ENCODE results near the gene LDLR.
"Not testable (repeated sequence)": the region's sequence is repeated elsewhere in the genome, so short reads cannot be mapped to it uniquely, and the experiment has no call there.

The LDLR gene

GRCh38 chr19:11179716-11180297 is 90.5 kb downstream of the LDLR start:
- no peak for DNase-seq
- Histone ChIP-seq H3K36me3 (ENCODE audit: control insufficient read depth, insufficient read depth, low read length) (no peaks in the 10 kb centered on the region), H3K4me1 (ENCODE audit: control insufficient read depth, insufficient read depth, low read length, poor library complexity, severe bottlenecking) (peaks cover 5% of the 10 kb centered on the region), H3K27ac (ENCODE audit: insufficient read depth, low read length, poor library complexity, severe bottlenecking) (no peak overlapping the region), H3K4me3 (ENCODE audit: insufficient read depth, low read depth, low read length, poor library complexity, severe bottlenecking) (no peak overlapping the region), H3K27me3 (replicated peaks; ENCODE audit: control insufficient read depth, insufficient read depth, low read length, poor library complexity, severe bottlenecking) (no peaks in the 10 kb centered on the region), H3K9me3 (ENCODE audit: control insufficient read depth, low read length) (no peaks in the 10 kb centered on the region)

DNA sequence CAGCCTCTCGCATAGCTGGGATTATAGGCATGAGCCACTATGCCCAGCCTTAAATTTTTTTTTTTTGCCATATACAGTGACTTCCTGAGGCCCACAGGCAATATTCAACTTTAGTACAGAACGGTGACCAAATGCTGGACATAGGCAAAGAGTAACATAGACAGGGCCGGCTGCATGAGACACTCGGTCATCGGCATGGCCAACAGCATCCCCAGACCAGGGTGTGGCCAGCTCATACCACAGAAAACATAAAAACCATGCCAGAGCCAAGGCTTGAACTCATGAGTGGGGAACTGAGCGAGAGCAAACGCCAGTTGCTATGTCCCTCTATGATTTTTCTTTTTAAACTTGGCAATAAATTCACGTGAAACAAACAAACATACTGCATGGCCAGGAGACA is 91.1 kb downstream of the LDLR start:
- H3K36me3 ChIP-seq (ENCODE audit: control insufficient read depth, insufficient read depth, low read length): no peaks in the 10 kb centered on the region
- H3K27ac ChIP-seq (ENCODE audit: insufficient read depth, low read length, poor library complexity, severe bottlenecking): no peak overlapping the region
- no peaks in the 10 kb centered on the region for H3K27me3 ChIP-seq (replicated peaks; ENCODE audit: control insufficient read depth, insufficient read depth, low read length, poor library complexity, severe bottlenecking)
- no peak for DNase-seq
- no peak overlapping the region for H3K4me3 ChIP-seq (ENCODE audit: insufficient read depth, low read depth, low read length, poor library complexity, severe bottlenecking)
- H3K9me3 ChIP-seq (ENCODE audit: control insufficient read depth, low read length): no peaks in the 10 kb centered on the region
- peaks cover 5% of the 10 kb centered on the region for H3K4me1 ChIP-seq (ENCODE audit: control insufficient read depth, insufficient read depth, low read length, poor library complexity, severe bottlenecking)

- not testable (repeated sequence) for H3K9me3 ChIP-seq (ENCODE audit: control insufficient read depth, low read length); H3K4me1 ChIP-seq (ENCODE audit: control insufficient read depth, insufficient read depth, low read length, poor library complexity, severe bottlenecking); H3K27ac ChIP-seq (ENCODE audit: insufficient read depth, low read length, poor library complexity, severe bottlenecking); H3K27me3 ChIP-seq (replicated peaks; ENCODE audit: control insufficient read depth, insufficient read depth, low read length, poor library complexity, severe bottlenecking); DNase-seq; H3K36me3 ChIP-seq (ENCODE audit: control insufficient read depth, insufficient read depth, low read length); H3K4me3 ChIP-seq (ENCODE audit: insufficient read depth, low read depth, low read length, poor library complexity, severe bottlenecking)
These were observed 91.7 kb downstream of the LDLR start for GRCh38 chr19:11180975-11181374.

- Histone ChIP-seq H3K4me3 (ENCODE audit: insufficient read depth, low read depth, low read length, poor library complexity, severe bottlenecking) (no peak overlapping the region), H3K36me3 (ENCODE audit: control insufficient read depth, insufficient read depth, low read length) (no peaks in the 10 kb centered on the region), H3K4me1 (ENCODE audit: control insufficient read depth, insufficient read depth, low read length, poor library complexity, severe bottlenecking) (peaks cover 5% of the 10 kb centered on the region), H3K27me3 (replicated peaks; ENCODE audit: control insufficient read depth, insufficient read depth, low read length, poor library complexity, severe bottlenecking) (no peaks in the 10 kb centered on the region), H3K27ac (ENCODE audit: insufficient read depth, low read length, poor library complexity, severe bottlenecking) (no peak overlapping the region), H3K9me3 (ENCODE audit: control insufficient read depth, low read length) (no peaks in the 10 kb centered on the region)
- DNase-seq: no peak
These were observed 92.2 kb downstream of the LDLR start for GRCh38 chr19:11181488-11181887.
